Stimulated activated CD4-positive, alpha-beta T cell treated with anti-CD3 and anti-CD28 coated beads, Interleukin-1b, Interleukin-23, amount 100 ng/mL, for 24 hours (primary cell): ENCODE measurements around the gene TMEM255B.
A peak's percentile ranks its signal among the peaks of the same experiment; 100 is the strongest.
"Not testable (repeated sequence)": the region's sequence is repeated elsewhere in the genome, so short reads cannot be mapped to it uniquely, and the experiment has no call there.

Experiments used
- DNase-seq, 4 experiments: peaks; one replicate each; pipeline ENCODE4 v3.0.0-alpha.2; 2020; ENCODE audit warnings: low read depth in 4 of 4, low spot score in 1 of 4

The TMEM255B gene

DNA sequence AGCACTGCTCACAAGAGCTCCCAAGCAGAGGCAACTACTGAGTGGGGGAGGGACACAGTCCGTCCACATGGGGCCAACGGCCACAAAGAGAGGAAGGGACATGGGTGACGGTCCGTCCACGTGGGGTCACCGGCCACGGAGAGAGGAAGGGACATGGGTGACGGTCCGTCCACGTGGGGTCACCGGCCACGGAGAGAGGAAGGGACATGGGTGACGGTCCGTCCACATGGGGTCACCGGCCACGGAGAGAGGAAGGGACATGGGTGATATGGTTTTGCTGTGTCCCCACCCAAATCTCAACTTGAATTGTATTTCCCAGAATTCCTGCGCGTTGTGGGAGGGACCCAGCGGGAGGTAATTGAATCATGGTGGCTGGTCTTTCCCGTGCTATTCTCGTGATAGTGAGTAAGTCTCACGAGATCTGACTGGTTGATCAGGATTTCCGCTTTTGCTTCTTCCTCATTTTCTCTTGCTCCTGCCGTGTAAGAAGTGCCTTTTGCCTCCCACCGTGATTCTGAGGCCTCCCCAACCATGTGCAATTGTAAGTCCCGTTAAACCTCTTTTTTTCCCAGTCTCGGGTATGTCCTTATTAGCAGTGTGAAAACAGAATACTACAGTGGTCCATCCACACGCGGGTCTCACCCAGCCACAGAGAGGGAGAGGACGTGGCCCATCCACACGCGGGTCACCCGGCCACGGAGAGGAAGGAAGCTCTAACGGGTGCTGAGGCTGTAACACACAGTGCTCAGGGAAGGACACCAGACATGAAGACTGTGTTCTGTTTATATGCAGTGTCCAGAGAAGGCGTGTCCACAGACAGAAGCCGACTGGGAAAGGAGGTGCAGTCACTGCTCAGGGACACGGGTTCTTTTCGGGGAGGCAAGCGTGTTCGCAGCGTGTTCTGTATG is 56.4 kb downstream of the TMEM255B start:
- DNase-seq = peak in 1 of 4 experiments; percentile 25

DNA sequence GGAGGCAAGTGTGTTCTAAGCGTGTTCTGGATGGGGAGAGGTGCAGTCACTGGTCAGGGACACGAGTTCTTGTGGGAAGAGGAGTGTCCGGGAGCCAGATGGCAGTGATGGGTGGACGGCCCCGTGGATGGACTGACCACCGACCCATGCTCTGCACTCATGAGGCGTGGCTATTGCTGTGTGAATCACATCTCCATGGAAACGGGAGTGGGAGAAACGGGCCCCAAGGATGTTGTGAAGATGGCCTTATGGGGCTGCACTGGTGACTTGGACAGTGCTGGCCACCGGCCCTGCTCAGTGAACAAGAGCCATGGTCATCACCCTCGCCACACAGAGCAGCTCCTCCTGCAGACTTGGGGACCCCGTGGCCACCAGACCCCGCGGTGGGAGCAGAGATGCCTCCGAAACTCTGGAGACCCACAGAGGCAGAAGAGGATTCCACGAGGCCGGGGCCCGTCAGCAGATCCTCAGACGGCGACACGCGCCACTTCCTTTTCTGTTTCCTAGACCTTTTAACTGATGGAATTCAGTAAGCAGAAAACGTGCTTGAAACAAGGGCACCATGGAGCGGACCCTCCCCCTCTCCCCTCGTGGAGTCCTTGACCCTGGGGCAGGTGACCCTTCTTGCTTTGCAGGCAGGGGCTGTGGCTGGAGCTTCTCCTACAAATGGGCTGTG is 57.4 kb downstream of the TMEM255B start:
- no peak for DNase-seq

DNA sequence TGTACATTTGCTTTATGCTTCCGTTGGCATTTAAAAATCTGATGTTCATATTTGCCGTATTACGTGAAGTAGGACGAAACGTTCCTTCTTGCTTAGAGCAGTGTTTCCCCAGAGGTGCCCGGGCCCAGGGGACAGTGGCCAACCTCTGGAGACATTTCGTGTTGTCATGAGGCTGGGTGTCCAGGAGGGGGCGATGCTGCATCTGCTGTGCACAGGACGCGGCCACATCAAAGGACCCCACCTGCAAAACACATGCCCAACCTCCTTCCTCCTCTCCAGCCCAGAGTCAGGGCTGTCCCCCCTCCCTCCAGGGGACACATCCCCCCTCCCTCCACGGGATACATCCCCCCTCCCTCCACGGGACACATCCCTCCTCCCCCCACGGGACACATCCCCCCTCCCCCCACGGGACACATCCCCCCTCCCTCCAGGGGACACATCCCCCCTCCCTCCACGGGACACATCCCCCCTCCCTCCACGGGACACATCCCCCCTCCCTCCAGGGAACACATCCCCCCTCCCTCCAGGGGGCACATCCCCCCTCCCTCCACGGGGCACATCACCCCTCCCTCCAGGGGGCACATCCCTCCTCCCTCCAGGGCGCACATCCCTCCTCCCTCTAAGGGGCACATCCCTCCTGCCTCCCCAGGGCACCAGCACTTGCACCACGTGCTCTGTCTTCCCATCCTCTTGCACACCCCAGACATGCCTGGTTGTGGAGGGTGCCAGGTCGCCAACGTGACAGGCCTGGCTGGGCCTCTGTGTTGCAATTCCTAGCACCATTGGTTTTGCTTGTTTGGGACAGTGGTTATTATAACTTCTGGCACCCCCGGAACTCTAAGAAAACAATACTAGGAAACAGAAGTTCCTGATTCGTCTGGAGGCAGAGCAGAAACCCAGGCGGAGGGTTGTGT is 58.2 kb downstream of the TMEM255B start:
- DNase-seq = peak; percentile 74 to 83 (median 80)

DNA sequence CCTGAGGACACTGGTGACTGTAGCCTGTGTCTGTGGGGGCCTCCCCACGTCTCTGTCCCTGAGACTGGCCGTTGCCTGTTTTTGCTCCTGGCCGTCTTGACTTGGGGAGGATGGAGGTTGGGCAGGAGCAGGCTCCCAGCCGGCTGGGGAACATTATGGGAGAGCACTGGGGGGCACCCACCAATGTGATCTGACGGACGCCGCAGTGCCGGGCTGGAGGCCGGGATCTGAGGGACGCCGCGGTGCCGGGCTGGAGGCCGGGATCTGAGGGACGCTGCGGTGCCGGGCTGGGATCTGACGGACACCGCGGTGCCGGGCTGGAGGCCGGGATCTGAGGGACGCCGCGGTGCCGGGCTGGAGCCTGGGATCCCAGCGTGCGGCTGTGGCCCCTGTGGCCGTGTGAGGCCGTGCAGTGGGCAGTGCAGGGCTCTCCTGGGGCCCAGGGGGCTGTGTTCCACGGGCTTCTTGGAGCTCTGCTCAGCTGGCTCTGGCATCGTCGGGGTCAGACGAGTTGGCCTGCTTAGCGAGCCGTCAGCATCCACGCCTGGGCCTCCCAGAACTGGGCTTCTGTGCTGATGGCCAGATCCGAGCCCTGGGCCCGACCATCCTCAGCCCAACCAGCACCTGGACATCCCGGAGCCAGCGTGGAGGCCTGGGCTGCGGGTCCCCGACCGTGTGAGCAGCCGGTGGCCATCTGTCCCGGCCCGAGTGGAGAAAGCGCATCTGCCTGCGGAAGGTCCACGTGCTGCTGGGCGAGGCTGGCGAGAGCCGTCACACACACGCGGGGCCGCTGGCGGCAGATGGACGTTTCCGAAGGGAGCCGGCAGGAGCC is 59.0 kb downstream of the TMEM255B start:
- DNase-seq = no peak

DNA sequence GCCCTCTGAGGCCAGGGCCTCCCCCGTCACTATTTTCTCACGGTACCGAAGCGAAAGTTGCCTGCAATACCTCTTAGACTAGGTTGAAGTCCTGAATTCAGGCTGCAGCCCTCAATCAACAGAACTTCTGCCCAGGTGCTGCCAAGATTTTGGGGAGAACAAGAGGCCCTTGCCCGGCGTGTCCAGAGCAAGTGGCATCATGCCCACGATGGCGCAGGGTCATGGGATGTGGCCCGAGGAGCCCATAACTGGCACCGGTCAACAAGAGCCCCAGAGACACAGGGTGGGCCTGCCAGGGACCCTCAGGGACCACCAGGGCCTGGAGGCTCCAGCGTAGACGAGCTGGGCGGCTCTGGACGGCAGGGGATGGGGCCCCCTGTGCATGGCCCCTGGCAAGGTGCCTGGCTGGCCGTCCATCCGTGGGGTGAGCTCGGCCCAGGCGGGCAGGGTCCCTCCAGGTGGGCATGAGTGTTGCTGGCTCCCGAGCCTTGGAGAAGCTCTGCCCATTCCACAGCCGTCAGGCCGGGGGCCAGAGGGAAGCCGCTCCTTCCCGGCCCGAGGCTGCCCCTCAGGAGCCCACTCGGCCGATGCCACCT is 59.8 kb downstream of the TMEM255B start:
- DNase-seq = no peak

DNA sequence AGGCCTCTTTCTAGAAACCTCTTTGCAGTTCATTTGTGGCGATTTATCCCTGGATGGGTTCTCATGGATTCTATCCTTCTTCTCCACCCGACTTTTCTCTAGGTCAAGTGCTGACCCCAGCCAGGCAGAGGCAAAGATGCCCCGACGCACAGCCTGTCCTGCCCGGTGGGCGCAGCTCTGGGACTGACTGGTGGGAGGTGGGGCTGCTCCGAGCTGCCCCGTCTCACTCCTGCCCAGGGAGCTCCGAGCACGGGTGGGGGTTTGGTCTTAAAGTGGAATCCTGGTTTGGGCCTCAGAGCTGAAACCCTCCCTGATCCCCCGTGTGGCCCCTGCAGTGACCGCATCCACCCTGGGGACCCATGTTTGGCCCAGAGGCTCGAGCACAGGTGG is 60.3 kb downstream of the TMEM255B start:
- DNase-seq = no peak

DNA sequence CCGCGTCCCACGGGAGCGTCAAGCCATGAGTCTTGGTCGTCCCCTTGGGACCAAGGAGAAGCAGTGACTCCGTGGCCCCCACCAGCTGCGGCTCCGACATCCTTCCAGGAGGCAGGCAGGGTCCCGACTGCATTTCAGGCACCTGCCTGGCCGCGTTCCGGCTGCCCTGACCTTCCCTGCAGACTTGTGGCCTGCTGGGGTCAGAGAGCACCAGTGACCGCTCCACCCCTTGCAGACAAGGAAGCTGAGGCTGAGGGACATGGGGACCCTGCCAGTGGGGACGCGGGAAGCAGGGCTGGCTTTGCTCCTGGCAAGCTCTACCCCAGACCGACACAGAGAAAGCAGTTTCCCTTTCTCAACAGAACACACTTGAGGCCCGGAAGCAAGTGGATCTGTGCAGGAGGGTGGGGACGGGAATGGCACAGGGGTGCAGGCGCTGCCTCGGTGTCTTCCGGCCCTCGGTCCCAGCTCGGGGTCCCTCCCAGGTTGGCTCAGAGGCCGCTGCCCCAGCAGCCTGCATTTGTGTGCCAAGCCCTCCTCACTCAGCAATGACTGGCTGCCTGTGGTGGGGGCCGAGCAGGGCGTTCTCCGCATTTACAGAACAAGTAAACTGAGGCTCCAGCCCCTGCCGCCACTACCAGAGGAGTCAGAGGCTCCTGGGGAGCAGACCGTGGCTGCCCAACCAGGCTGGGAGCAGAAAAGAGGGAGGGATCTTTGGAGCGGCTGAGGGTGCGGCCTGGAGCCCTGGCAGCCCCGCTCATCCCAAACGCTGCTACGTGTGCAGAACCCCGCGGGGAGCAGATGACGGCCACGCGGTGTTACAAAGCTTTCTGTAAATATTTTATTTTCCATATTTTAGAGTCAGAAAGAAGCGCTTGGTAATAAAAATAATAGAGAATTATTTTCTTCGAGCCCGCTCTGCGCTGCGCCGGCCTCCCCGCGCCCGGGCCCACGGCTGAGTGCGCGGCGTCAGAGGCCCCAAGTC is 61.0 kb downstream of the TMEM255B start:
- no peak for DNase-seq

DNA sequence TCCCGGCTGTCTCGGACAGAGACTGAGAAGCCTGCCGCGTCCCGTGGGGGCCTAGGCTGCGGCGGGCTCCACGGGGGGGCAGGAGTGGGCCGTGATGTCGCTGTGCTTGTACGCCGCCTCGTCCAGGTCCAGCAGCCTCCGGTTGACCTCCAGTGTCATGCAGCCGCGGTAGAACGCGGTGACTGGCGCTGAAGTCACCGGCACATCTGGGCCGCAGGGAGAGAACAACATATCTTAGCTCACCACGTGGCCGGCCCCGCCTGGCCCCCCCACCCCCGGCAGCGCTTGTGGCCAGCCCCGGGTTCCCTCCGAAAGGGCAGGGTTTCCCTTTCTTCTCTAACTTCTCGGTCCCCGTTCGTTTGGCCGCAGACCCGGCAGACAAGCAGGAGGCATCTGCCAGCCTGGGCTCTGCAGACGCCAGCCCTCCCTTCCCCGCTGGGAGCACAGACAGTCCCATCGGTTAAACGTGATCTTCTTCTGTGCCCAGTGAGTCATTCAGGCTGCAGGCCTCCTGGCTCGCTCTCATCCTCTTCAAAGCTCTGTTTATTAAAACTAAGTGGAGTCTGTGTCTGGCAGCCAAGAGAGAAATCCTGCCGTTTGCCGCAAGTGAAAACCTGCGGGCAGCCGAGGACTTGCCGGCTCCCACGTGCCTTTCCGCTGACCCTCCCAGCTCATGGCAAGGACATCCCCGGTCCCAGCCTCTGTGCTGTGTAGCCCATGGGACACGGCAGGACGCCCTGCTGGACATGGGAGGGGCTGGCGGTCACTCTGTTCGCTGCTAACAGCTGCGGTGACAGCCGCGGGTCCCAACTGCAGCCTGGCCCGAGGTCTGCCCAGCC is 62.0 kb downstream of the TMEM255B start:
- DNase-seq = no peak

DNA sequence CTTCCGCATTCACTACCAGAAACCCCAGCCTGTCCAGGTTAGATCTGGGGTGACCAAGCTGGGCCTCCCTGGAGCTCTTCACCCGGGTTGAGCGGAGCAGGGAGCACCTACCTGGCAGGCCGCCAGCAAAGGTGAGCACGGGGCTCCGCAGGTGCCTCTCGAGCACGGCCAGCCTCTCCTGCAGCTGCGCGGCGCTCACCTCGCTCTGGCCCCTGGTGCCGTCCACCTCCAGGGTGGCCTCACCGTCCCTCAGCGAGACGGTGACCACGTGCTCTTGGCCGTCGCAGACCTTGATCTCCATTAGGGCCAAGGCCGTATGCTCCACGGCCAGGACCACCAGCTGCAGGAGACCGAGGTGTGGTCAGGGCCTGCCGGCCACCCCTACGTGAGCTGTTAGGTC is 62.8 kb downstream of the TMEM255B start:
- DNase-seq = no peak

DNA sequence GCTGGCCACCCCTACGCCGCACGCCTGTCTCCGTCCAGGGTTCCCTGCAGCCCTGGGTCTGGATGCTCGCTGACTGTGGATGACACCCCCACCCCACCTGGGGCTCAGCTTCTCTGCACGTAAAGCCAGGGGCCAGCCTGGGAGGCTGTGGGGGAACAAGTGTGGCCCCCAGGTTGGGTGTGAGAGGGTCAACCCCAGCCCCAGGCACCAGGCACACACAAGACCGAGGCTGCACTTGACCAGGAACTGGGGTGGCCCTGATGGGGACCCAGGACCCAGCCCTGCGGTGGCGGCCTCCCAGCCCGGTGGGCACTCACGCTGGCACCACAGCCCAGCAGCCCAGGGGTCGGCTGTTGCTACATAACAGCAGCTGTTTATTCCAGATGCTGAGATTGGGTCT is 63.2 kb downstream of the TMEM255B start:
- no peak for DNase-seq

DNA sequence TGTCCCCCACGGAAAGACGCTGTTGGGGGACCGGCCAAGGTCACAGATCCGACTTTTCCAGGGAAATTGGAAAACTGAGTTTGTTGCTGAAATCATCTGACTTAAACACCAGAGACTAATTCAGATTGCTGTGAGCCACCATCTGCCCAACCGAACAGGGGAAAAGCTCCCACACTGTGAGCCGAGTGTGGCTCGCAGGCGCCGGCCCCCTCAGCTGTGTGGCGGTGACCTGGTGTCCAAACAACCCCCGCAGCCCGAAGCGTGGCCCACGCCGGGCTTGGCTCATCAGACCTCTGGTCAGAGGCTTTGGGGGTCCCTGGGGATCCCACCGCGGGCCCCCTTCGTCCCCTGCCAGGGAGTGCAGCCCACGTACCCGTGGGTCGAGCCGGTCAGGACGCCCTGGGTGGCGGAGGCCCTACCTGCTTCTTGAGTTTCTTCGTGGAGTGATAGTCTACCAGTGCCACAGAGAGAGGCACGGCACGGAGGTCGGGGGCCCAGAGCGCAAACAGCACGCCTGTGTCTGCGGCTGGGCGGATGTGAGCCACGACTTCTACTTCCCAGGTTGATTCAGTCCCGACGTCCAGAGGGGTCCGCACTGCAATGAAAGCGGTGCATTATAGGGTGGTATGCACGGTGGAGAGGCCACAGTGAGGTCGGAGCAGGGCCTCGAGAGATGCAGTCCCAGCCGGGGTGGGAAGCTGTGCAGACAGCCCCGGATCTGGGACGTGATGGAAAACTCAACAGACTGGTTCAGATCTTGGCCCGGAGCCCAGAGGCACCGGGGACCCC is 64.1 kb downstream of the TMEM255B start:
- no peak for DNase-seq

DNA sequence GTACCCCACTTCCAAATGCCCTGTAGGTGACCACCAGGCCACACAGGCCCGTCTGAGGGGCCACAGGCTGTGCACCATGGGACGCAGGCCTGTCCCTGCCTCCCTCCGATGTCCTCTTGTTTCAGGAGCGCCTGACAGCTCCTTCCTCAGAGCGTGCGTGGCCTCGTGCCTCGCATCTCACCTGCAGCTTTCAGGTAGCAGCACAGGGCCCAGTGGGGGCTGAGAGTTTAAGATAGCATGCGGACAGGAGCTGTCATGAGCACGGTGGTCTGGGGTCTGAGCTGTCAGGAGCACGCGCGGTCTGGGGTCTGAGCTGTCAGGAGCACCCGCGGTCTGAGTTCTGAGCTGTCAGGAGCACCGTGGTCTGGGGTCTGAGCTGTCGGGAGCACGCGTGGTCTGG is 64.7 kb downstream of the TMEM255B start:
- DNase-seq = no peak

DNA sequence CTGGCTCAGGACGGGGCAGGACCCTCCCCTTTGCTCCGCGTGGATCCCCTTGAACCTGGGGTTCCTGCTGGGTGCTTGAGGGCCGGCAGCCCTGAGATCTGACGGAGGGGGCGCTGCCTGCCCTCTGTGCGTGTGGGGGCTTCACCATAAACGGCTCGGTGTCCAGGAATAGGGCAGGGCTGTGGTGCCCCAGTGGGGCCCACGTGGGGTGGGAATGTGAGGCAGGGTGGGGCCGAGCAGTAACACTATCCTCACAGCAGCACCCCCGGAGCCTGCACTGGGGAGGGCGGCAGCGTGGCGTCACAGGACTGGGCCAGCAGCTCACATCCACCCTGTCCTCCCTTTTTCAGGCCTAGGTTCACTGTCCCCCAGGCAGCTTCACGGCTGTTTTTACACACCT is 66.8 kb downstream of the TMEM255B start:
- no peak for DNase-seq

DNA sequence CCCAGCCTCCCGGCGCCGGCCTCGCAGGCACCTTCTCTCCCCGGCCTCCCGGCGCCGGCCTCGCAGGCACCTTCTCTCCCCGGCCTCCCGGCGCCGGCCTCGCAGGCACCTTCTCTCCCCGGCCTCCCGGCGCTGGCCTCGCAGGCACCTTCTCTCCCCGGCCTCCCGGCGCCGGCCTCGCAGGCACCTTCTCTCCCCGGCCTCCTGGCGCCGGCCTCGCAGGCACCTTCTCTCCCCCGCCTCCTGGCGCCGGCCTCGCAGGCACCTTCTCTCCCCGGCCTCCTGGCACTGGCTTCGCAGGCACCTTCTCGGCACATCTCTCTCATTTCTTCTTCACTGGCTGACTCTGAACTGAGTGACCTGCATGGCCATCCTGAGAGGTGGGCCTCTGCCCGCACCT is 67.4 kb downstream of the TMEM255B start:
- DNase-seq = not testable (repeated sequence)

DNA sequence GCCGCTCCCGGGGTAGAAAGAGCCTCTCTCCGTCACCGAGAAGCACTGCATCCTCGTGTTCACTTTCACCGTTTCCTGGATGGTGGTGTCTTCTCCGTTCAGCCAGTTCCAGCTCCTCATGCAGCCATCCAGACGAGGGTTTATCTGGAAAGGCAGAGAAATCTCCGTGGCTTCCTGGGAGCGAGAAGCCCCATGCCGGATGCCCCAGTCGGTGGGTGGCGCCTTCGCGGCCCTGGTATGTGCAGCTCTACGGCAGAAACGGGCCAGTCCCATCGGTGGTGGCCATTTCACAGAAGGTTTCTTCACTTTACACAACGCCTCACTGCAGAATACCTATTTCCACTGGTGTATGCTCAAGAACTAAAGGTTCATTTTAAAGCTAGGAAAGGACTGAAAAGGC is 68.0 kb downstream of the TMEM255B start:
- DNase-seq = no peak

DNA sequence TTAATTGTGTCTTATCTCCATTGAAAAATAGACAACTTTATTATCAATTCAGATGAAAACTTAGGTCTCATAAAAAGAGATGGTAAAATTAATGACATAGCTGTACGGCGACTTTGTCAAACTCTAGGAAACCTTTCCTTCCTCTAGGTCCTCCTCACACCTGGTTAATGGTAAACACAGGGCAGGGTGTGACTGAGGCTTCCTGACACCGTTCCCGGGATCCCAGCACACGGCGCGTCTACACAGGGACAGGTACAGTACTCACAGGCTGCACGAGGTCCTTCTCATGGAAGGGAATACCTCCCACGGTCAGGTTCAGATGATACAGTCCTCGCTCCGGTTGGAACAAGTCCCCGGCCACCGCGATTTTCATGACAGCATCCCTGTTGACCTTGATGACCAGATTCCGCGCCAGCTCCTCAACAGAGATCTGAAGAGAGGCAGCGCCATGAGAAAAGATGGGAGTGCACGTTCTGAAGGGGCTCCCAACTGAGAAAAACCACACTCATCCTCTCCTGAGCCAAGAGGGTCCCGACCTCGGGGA is 69.3 kb downstream of the TMEM255B start:
- no peak for DNase-seq

DNA sequence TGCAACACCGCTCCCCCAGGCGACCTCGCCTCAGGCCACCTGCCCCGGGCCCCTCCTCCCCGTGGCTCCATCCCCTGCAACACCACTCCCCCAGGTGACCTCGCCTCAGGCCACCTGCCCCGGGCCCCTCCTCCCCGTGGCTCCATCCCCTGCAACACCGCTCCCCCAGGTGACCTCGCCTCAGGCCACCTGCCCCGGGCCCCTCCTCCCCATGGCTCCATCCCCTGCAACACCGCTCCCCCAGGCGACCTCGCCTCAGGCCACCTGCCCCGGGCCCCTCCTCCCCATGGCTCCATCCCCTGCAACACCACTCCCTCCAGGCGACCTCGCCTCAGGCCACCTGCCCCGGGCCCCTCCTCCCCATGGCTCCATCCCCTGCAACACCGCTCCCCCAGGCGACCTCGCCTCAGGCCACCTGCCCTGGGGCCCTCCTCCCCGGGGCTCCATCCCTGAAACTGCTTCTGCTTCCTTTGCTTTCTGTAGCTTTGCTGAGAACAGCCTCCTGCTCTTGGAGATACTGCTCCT is 71.5 kb downstream of the TMEM255B start:
- DNase-seq = not testable (repeated sequence)
